ENCODE data around the gene CA11. TPM values are rescaled to one million over a fixed set of nuclear protein-coding genes. Genes with fewer than 3 reads are reported as not detected.

The CA11 gene
- total RNA-seq, 3 donors from 2014 or later: 1.8 to 19.9 (median 3.7) TPM

GRCh38 chr19:48645620-48646000 is 377 bp downstream of the CA11 start:
- H3K36me3 ChIP-seq (ENCODE audit: low read depth): no peaks in the 10 kb centered on the region
- peaks cover 10% of the 10 kb centered on the region for H3K4me1 ChIP-seq (ENCODE audit: low read depth)
- no peaks in the 10 kb centered on the region for H3K9me3 ChIP-seq
- peak; percentile 1 for ATAC-seq
- peak in 1 of 3 donors; percentile 62 for DNase-seq
- no peak for TF ChIP-seq CTCF (IDR thresholded peaks at IDR 0.05)
- intact Hi-C loops (cut with DNase I, micrococcal nuclease): no loop called here
- H3K4me3 ChIP-seq: no peak overlapping the region

GRCh38 chr19:48644839-48645619 is 958 bp downstream of the CA11 start:
- intact Hi-C loops (cut with DNase I, micrococcal nuclease): no loop called here

GRCh38 chr19:48644355-48644754 is 1.6 kb downstream of the CA11 start:
- intact Hi-C loops (cut with DNase I, micrococcal nuclease): no loop called here
- H3K36me3 ChIP-seq (ENCODE audit: low read depth): no peaks in the 10 kb centered on the region
- TF ChIP-seq CTCF (IDR thresholded peaks at IDR 0.05): no peak
- ATAC-seq (no peak), DNase-seq (no peak)
- H3K4me1 ChIP-seq (ENCODE audit: low read depth): peaks cover 8% of the 10 kb centered on the region
- no peak overlapping the region for H3K4me3 ChIP-seq
- H3K9me3 ChIP-seq: no peaks in the 10 kb centered on the region

More at GRCh38 chr19:48644839-48645619, 958 bp downstream of the CA11 start:
- Histone ChIP-seq H3K4me3 (no peak overlapping the region), H3K36me3 (ENCODE audit: low read depth) (no peaks in the 10 kb centered on the region), H3K4me1 (ENCODE audit: low read depth) (peaks cover 10% of the 10 kb centered on the region), H3K9me3 (no peaks in the 10 kb centered on the region)
- peak; percentile 75 for ATAC-seq
- no peak for TF ChIP-seq CTCF (IDR thresholded peaks at IDR 0.05)
- DNase-seq: peak; percentile 63 to 85 (median 77)

GRCh38 chr19:48642862-48643261 is 3.1 kb downstream of the CA11 start:
- DNase-seq (no peak), ATAC-seq (no peak)
- TF ChIP-seq CTCF (IDR thresholded peaks at IDR 0.05): no peak
- Histone ChIP-seq H3K36me3 (ENCODE audit: low read depth) (no peaks in the 10 kb centered on the region), H3K4me3 (no peak overlapping the region), H3K9me3 (no peaks in the 10 kb centered on the region), H3K4me1 (ENCODE audit: low read depth) (peaks cover 12% of the 10 kb centered on the region)
- intact Hi-C loops (cut with DNase I, micrococcal nuclease): no loop called here

- no peak overlapping the region for H3K4me3 ChIP-seq
- DNase-seq: no peak
- peaks cover 16% of the 10 kb centered on the region for H3K4me1 ChIP-seq (ENCODE audit: low read depth)
- intact Hi-C loops (cut with DNase I, micrococcal nuclease): no loop called here
- H3K36me3 ChIP-seq (ENCODE audit: low read depth): no peaks in the 10 kb centered on the region
- no peak for TF ChIP-seq CTCF (IDR thresholded peaks at IDR 0.05)
- no peak for ATAC-seq
- no peaks in the 10 kb centered on the region for H3K9me3 ChIP-seq
Observed at GRCh38 chr19:48641850-48642249, 4.1 kb downstream of the CA11 start.

All from mucosa of descending colon (tissue), 3 donors.